ENCODE measurements around the gene NR3C1. TPM values are rescaled to one million over a fixed set of nuclear protein-coding genes. Genes with fewer than 3 reads are reported as not detected.

The NR3C1 gene
- total RNA-seq, 1 donor from 2014 or later = 62.2 TPM

- Mint-ChIP-seq H3K27ac (peak overlapping the region; percentile 92), H3K9me3 (no peaks in the 10 kb centered on the region), H3K36me3 (ENCODE audit: low read depth) (no peaks in the 10 kb centered on the region), H3K4me1 (peaks cover 51% of the 10 kb centered on the region), H3K4me3 (peak overlapping the region; percentile 88), H3K27me3 (no peaks in the 10 kb centered on the region)
- intact Hi-C loops (cut with micrococcal nuclease) = loop anchor here (1.0 to 5.0 kb wide), 3 partner anchors 30 to 393 kb away; no protein-coding TSS in a partner anchor
- DNase-seq = peak; percentile 71
Measured at GRCh38 chr5:143434261-143435209, 31.0 kb upstream of the NR3C1 start.

GRCh38 chr5:143433670-143434069 lies 30.2 kb upstream of the NR3C1 start:
- peaks cover 4% of the 10 kb centered on the region for H3K9me3 Mint-ChIP-seq
- H3K36me3 Mint-ChIP-seq (ENCODE audit: low read depth) = no peaks in the 10 kb centered on the region
- H3K4me3 Mint-ChIP-seq = peak overlapping the region; percentile 88
- no peak for DNase-seq
- H3K27me3 Mint-ChIP-seq = no peaks in the 10 kb centered on the region
- H3K27ac Mint-ChIP-seq = peak overlapping the region; percentile 92
- intact Hi-C loops (cut with micrococcal nuclease) = loop anchor here (1.0 to 5.0 kb wide), 2 partner anchors 29 to 394 kb away; no protein-coding TSS in a partner anchor
- peaks cover 53% of the 10 kb centered on the region for H3K4me1 Mint-ChIP-seq

- DNase-seq = no peak
- Mint-ChIP-seq H3K4me3 (no peak overlapping the region), H3K27me3 (no peaks in the 10 kb centered on the region), H3K36me3 (ENCODE audit: low read depth) (no peaks in the 10 kb centered on the region), H3K9me3 (peaks cover 8% of the 10 kb centered on the region), H3K27ac (no peak overlapping the region), H3K4me1 (peaks cover 55% of the 10 kb centered on the region)
- intact Hi-C loops (cut with micrococcal nuclease) = loop anchor here (5.0 kb wide), 1 partner anchor 395 kb away; no protein-coding TSS in a partner anchor
Measured at GRCh38 chr5:143432658-143433239, 29.3 kb upstream of the NR3C1 start.

GRCh38 chr5:143431789-143432188 lies 28.3 kb upstream of the NR3C1 start:
- H3K27me3 Mint-ChIP-seq = no peaks in the 10 kb centered on the region
- intact Hi-C loops (cut with micrococcal nuclease) = loop anchor here (5.0 kb wide), 1 partner anchor 396 kb away; no protein-coding TSS in a partner anchor
- peaks cover 51% of the 10 kb centered on the region for H3K4me1 Mint-ChIP-seq
- no peak overlapping the region for H3K4me3 Mint-ChIP-seq
- H3K36me3 Mint-ChIP-seq (ENCODE audit: low read depth) = no peaks in the 10 kb centered on the region
- peaks cover 8% of the 10 kb centered on the region for H3K9me3 Mint-ChIP-seq
- DNase-seq = no peak
- H3K27ac Mint-ChIP-seq = no peak overlapping the region

GRCh38 chr5:143428738-143429420 lies 25.4 kb upstream of the NR3C1 start:
- no peak overlapping the region for H3K27ac Mint-ChIP-seq
- no peaks in the 10 kb centered on the region for H3K36me3 Mint-ChIP-seq (ENCODE audit: low read depth)
- H3K9me3 Mint-ChIP-seq = peaks cover 13% of the 10 kb centered on the region
- H3K4me1 Mint-ChIP-seq = peaks cover 28% of the 10 kb centered on the region
- intact Hi-C loops (cut with micrococcal nuclease) = no loop called here
- no peaks in the 10 kb centered on the region for H3K27me3 Mint-ChIP-seq
- no peak overlapping the region for H3K4me3 Mint-ChIP-seq
- DNase-seq = no peak

GRCh38 chr5:143428155-143428554 lies 24.7 kb upstream of the NR3C1 start:
- DNase-seq = no peak
- Mint-ChIP-seq H3K4me3 (no peak overlapping the region), H3K27ac (no peak overlapping the region), H3K4me1 (peaks cover 23% of the 10 kb centered on the region), H3K36me3 (ENCODE audit: low read depth) (no peaks in the 10 kb centered on the region), H3K27me3 (no peaks in the 10 kb centered on the region), H3K9me3 (peaks cover 18% of the 10 kb centered on the region)
- intact Hi-C loops (cut with micrococcal nuclease) = no loop called here

- intact Hi-C loops (cut with micrococcal nuclease) = no loop called here
- Mint-ChIP-seq H3K4me3 (no peak overlapping the region), H3K9me3 (peaks cover 21% of the 10 kb centered on the region), H3K36me3 (ENCODE audit: low read depth) (no peaks in the 10 kb centered on the region), H3K27me3 (no peaks in the 10 kb centered on the region), H3K27ac (no peak overlapping the region), H3K4me1 (peaks cover 19% of the 10 kb centered on the region)
- DNase-seq = no peak
Measured at GRCh38 chr5:143427122-143427735, 23.7 kb upstream of the NR3C1 start.

- Mint-ChIP-seq H3K27me3 (no peaks in the 10 kb centered on the region), H3K9me3 (peaks cover 21% of the 10 kb centered on the region), H3K27ac (no peak overlapping the region), H3K4me1 (peaks cover 13% of the 10 kb centered on the region), H3K4me3 (no peak overlapping the region), H3K36me3 (ENCODE audit: low read depth) (no peaks in the 10 kb centered on the region)
- intact Hi-C loops (cut with micrococcal nuclease) = no loop called here
- DNase-seq = no peak
Measured at GRCh38 chr5:143426437-143426991, 23.0 kb upstream of the NR3C1 start.

GRCh38 chr5:143425835-143426234 lies 22.3 kb upstream of the NR3C1 start:
- Mint-ChIP-seq H3K4me3 (no peak overlapping the region), H3K9me3 (peaks cover 21% of the 10 kb centered on the region), H3K27ac (no peak overlapping the region), H3K27me3 (no peaks in the 10 kb centered on the region), H3K4me1 (peaks cover 9% of the 10 kb centered on the region), H3K36me3 (ENCODE audit: low read depth) (no peaks in the 10 kb centered on the region)
- DNase-seq = no peak
- intact Hi-C loops (cut with micrococcal nuclease) = no loop called here

- Mint-ChIP-seq H3K27me3 (no peaks in the 10 kb centered on the region), H3K27ac (peak overlapping the region; percentile 20), H3K9me3 (peaks cover 4% of the 10 kb centered on the region), H3K4me3 (peak overlapping the region; percentile 4), H3K4me1 (peaks cover 14% of the 10 kb centered on the region), H3K36me3 (ENCODE audit: low read depth) (no peaks in the 10 kb centered on the region)
- no peak for DNase-seq
- intact Hi-C loops (cut with micrococcal nuclease) = loop anchor here (2.0 kb wide), 1 partner anchor 14 kb away; no protein-coding TSS in a partner anchor
Measured at GRCh38 chr5:143418140-143418866, 14.8 kb upstream of the NR3C1 start.

GRCh38 chr5:143417503-143418139 lies 14.1 kb upstream of the NR3C1 start:
- no peaks in the 10 kb centered on the region for H3K27me3 Mint-ChIP-seq
- no peaks in the 10 kb centered on the region for H3K9me3 Mint-ChIP-seq
- peaks cover 14% of the 10 kb centered on the region for H3K4me1 Mint-ChIP-seq
- H3K36me3 Mint-ChIP-seq (ENCODE audit: low read depth) = no peaks in the 10 kb centered on the region
- no peak for DNase-seq
- no peak overlapping the region for H3K27ac Mint-ChIP-seq
- intact Hi-C loops (cut with micrococcal nuclease) = loop anchor here (2.0 kb wide), 1 partner anchor 13 kb away; no protein-coding TSS in a partner anchor
- H3K4me3 Mint-ChIP-seq = no peak overlapping the region

- no peak overlapping the region for H3K27ac Mint-ChIP-seq
- H3K9me3 Mint-ChIP-seq = no peaks in the 10 kb centered on the region
- DNase-seq = no peak
- no peaks in the 10 kb centered on the region for H3K36me3 Mint-ChIP-seq (ENCODE audit: low read depth)
- H3K4me3 Mint-ChIP-seq = no peak overlapping the region
- H3K27me3 Mint-ChIP-seq = no peaks in the 10 kb centered on the region
- intact Hi-C loops (cut with micrococcal nuclease) = no loop called here
- H3K4me1 Mint-ChIP-seq = peaks cover 18% of the 10 kb centered on the region
Measured at GRCh38 chr5:143416411-143416810, 12.9 kb upstream of the NR3C1 start.

All from activated CD4-positive, alpha-beta T cell treated with anti-CD3 and anti-CD28 coated beads, Interleukin-2, amount 10 ng/mL, durations not matched to agents 24 days and 14 days (primary cell).